H7 (cell line): ENCODE data around the gene MIER3. TPM values are rescaled to one million over a fixed set of nuclear protein-coding genes. Genes with fewer than 3 reads are reported as not detected.
"Not testable (repeated sequence)": the region's sequence is repeated elsewhere in the genome, so short reads cannot be mapped to it uniquely, and the experiment has no call there.

Experiments
- DNase-seq: peaks from one replicate; pipeline ENCODE4 v3.0.0; 2012
- H3K27me3 ChIP-seq: 2 replicates; pipeline ENCODE4 v1.6.0; 2011; ENCODE audit warnings: mild to moderate bottlenecking, low read length; ENCODE audit not compliant: control insufficient read depth, insufficient read depth
- H3K36me3 ChIP-seq: replicated peaks from 2 replicates; pipeline ENCODE4 v1.5.1; 2011; ENCODE audit warnings: low read length; ENCODE audit not compliant: control insufficient read depth, insufficient read depth
- H3K4me3 ChIP-seq: 2 replicates; pipeline ENCODE4 v1.5.1; 2011; ENCODE audit warnings: low read depth, mild to moderate bottlenecking, control low read depth, low read length, moderate library complexity; ENCODE audit not compliant: insufficient read depth
- total RNA-seq: library from RNA; depleted of rRNA; stranded (reverse); fragments of >200 nt; shearing (Covaris generic); gene quantifications from 2 replicates; pipeline ENCODE4 v1.2.3, GENCODE V29; 2014; rRNA removed

MIER3 gene, protein sequence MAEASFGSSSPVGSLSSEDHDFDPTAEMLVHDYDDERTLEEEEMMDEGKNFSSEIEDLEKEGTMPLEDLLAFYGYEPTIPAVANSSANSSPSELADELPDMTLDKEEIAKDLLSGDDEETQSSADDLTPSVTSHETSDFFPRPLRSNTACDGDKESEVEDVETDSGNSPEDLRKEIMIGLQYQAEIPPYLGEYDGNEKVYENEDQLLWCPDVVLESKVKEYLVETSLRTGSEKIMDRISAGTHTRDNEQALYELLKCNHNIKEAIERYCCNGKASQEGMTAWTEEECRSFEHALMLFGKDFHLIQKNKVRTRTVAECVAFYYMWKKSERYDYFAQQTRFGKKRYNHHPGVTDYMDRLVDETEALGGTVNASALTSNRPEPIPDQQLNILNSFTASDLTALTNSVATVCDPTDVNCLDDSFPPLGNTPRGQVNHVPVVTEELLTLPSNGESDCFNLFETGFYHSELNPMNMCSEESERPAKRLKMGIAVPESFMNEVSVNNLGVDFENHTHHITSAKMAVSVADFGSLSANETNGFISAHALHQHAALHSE
- 22.0 and 26.0 TPM in 2 replicates for total RNA-seq

DNA sequence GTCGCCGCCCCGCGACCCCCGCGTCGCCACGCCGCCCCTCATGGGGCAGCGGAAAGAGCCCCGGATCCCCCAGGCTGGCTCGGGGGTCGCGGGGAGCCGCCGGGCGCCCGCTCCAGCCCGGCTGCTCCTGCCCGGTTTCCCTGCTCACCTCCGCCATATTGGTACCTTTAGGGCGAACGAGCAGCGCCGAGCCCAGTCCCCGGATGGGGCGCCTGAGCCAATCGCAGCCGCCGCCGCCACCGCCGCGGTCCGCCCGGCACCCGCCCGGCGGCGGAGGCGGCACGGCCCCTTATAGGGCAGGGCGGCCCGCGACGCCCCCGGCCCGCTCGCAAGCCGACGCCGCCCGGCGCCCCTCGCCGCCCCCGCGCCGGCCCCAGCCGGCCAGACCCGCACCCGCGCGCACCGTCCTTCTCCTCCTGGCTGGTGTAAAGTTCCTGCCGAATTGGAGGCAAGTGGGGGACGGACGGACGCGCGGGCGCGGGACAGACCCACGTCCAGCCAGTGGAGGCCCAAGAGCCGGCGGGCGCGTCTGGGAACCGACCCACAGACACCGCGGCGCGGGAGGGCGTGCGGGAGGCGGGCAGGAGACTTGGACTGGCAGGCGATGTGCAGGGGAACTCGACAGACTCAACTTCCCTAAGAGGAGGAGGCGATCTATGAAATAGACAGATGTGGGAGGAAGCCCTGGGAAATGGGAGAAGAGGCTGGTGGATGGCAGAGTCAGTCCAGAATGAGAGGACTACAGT lies at the start of gene MIER3:
TSS of gene MIER3 (minus strand) at position 178 of the 746 bp plus-strand sequence. CDS start at position 157, 21 bp downstream.
- Histone ChIP-seq H3K27me3 (peaks cover 10% of the 10 kb centered on the region; the same call in 1 of the 2 replicates), H3K36me3 (peaks cover 2% of the 10 kb centered on the region), H3K4me3 (peak within 1 kb of the TSS; percentile 78)
- peak; percentile 95 for DNase-seq

DNA sequence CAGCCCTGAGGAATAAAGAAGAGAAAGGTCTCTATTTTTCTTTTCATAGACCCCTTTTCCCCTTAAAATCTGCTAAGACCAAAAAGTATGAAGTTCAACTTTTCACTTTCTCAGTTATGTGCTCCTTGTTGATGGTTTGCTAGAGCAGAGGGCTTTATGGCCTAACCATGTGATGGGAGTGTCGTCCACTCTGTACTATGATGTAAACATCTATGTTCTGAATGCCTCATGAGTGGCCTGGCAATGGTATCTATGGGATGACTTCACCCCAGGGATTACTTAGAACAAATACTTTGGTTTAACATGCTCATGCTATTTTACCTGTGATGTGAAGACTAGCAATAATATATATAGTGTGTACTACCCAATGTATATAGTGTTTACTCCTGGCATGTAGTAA lies 43.7 kb upstream of the MIER3 start:
- no peak for DNase-seq
- no peak overlapping the region for H3K4me3 ChIP-seq

DNA sequence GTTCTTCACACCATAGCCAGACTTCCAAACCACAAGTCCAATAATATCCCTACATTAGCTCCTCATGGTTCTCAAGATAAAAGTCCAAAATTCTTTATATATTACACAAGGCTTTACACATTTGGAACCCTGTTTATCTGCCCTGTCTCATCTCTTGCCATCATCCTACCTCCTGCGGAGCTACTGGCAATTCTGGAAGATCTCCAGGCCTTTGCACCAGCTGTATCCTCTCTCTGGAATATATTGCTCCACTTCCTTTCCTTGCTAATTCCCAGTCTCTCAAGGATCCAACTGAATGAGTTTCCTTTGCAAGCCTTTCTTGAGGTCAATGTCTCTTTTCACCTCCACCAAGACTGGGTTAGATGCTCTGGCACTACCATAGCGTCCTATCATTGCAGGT lies 41.3 kb upstream of the MIER3 start:
- Histone ChIP-seq H3K36me3 (no peaks in the 10 kb centered on the region), H3K27me3 (no peaks in the 10 kb centered on the region)

More for the DNA sequence above, 43.7 kb upstream of the MIER3 start:
- Histone ChIP-seq H3K36me3 (no peaks in the 10 kb centered on the region), H3K27me3 (no peaks in the 10 kb centered on the region)

DNA sequence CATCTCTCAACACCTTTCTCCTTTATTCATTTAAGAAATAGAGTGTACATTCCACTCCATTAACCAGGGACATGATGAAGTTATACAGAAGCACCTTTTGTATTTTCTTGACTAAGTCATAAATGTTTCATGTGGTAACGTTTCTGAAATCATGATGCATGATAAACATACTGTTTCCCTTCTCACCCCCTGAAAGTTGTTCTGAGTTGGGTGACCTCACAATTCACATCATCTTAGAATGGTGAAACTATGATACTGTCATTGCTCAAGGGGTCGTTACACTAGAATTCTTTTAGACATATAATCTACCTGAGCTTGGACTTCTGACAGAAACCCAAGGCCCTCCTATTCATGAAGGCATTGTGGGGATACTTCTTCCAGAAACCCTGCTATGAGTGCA lies 37.8 kb upstream of the MIER3 start:
- no peak overlapping the region for H3K4me3 ChIP-seq
- no peak for DNase-seq
- no peaks in the 10 kb centered on the region for H3K36me3 ChIP-seq
- H3K27me3 ChIP-seq: no peaks in the 10 kb centered on the region

More for the DNA sequence above, 41.3 kb upstream of the MIER3 start:
- no peak overlapping the region for H3K4me3 ChIP-seq
- DNase-seq: no peak

DNA sequence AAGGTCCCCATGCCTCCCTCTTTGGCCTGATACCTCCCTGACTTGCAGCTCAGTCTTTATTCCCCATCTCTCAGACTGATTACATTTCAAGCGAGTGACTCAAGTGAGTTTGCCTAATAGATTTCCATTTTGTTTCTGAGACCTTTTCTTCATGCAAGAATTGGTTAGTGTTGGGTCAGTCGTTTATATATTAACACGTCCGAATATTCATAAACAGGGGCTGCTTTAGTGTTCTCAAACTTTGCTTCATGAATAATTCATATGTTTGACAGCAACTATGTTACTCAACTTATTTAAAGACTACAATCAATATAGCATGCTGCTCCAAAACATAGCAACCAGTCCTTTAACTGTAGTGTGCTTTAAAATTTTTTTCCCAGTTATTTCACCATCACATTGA lies 36.6 kb upstream of the MIER3 start:
- H3K4me3 ChIP-seq: no peak overlapping the region
- no peak for DNase-seq
- no peaks in the 10 kb centered on the region for H3K27me3 ChIP-seq
- H3K36me3 ChIP-seq: no peaks in the 10 kb centered on the region

DNA sequence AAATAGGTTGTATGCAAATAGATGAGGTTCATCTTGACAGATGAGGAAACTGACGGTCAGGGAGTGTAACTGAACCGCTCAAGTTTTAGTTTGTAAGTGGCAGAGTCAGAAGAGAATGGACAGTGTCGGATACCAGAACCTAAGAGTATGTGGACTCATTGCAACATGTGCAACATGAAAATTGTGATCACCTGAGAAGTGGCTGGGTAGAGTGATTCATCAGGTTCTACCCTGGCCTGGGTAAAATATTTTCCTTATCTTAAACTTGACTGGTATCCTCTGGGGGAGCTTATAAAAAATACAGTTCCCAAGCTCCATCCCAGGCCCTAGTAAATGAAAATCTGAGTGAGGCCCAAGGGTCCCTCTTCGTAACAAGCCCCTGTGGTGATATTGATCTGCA lies 35.2 kb upstream of the MIER3 start:
- H3K36me3 ChIP-seq: no peaks in the 10 kb centered on the region
- no peak for DNase-seq
- no peaks in the 10 kb centered on the region for H3K27me3 ChIP-seq
- H3K4me3 ChIP-seq: no peak overlapping the region

DNA sequence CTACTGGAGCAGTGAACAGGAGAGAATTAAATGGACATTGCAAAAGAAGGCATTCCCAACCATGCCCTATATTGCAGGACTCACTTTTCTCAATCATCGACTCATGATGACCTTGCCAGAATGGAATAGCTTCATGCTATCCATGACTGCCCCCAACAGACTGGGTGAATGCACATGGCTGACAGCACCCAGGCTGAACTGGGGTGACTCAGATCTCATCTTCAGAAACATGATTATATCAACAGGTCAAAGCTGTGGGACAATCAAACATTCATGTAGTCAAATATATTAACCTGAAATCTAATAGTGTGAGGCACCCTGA lies 34.7 kb upstream of the MIER3 start:
- no peaks in the 10 kb centered on the region for H3K27me3 ChIP-seq
- H3K4me3 ChIP-seq: no peak overlapping the region
- DNase-seq: no peak
- no peaks in the 10 kb centered on the region for H3K36me3 ChIP-seq

DNA sequence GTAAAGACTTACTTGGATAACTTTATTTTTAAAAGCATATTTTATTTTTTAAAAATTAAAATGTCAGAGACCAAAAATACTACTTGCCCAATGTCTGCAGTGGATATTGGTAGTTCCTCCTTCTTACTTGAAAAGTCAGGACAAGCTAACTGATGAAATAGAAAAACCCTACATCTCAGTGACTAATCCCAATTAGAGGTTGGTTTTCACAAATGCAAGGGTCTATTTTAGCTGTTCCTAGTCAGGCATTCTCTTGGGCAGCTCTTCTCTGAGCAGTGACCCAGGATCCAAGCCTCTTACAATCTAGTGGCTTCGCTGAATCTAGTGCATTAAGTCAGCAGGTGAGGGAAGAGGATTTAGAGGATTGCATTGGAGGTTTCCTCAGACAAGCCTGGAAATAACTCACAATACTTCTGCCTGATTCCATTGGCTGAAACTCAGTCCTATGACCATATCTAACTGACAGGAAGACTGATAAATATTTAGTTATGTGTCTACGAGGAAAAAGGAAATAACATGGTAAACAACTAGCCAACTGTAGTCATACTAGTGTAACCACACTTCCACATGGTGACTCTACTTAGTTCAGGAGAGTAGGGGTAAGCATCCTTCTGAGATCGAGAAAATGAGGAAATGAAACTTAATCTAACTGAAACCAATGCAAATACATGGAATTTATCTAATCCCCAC lies 34.2 kb upstream of the MIER3 start:
- H3K4me3 ChIP-seq: no peak overlapping the region
- no peaks in the 10 kb centered on the region for H3K27me3 ChIP-seq
- H3K36me3 ChIP-seq: no peaks in the 10 kb centered on the region
- no peak for DNase-seq

DNA sequence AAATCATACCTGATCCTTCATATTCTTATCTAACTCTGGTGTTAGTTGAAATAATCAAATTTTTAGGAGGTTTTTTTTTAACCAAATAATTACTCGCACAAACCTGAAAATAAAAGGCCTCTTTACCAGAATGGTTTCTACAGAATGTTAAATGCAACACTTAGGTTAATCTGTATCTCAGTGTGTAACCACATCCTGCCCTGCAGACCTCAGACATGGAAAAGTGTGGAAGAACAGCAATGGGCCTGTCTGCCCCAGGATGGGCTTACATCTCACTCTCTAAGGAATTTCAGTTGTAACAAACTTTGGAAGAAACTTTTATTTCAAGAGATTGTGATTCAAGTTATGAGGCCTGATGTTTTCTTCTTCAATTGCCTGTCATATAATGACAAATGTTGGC lies 32.5 kb upstream of the MIER3 start:
- Histone ChIP-seq H3K36me3 (no peaks in the 10 kb centered on the region), H3K4me3 (no peak overlapping the region), H3K27me3 (no peaks in the 10 kb centered on the region)
- DNase-seq: no peak

DNA sequence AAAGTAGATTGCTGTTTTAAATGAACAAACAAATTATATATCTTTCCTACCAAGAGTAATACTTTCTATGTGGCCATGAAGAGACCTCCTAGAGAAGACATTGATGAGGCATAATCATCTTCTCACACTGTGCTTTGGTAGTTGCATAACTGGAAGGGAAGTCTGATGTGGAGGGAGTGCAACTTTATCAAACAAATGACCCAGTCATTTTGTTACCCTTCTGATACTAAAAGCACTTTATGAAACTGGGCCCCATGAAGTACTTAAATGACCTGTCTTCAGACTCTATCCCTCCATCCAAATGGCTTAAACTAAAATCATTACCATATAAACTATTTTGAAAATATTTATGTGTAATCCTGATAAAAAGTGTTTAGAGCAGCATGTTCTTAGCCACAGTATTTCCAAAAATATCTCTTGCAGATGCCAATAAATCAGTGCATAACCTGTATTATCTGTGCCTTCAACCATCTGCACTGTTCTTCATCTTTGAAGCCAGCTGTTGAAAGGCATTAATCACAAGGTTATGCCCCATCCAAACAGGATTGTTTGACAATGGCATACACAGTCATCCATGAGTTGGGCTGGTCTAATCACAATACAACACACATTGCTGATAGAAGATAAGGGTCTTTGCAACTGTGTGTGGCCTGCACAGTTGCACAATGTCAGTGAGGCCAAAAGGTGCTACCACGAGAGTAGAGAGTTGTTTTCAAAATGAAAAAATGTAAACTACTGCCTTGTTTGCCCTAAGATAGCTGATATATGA lies 31.9 kb upstream of the MIER3 start:
- DNase-seq: no peak
- Histone ChIP-seq H3K36me3 (no peaks in the 10 kb centered on the region), H3K27me3 (no peaks in the 10 kb centered on the region), H3K4me3 (no peak overlapping the region)

DNA sequence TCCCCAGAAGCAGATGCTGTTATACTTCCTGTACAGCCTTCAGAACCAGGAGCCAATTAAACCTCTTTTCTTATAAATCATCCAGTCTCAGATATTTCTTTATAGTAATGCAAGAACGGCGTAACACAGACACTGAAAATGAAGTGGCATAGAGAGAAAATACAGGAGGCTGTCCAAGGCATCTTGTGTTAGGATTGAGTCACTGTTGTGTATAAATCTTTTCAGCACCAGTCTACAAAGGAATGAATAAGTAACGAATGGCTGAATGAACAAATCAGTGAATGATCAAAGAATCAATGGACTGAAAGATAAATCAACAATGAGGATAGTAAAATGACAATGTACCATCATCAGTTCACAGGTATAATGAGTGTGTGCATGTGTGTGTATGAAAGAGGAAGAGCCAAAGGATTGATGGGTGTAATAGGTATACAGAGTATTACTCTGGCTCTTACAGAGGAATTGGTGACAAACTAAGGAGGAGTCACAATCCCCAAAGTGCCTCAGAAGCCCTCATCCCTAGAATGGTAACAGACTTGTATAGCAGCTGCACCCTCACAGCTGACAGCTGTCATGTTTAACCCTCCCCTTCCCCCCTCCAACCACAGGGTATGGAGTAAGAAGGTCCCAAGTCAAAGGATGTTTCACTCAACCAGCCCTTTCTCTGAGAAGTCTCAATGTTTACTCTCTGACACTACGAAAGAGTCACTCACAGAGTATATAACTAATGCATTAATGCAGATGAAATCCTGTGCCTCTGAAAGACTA lies 29.8 kb upstream of the MIER3 start:
- no peak overlapping the region for H3K4me3 ChIP-seq
- no peaks in the 10 kb centered on the region for H3K36me3 ChIP-seq
- DNase-seq: no peak
- H3K27me3 ChIP-seq: no peaks in the 10 kb centered on the region

DNA sequence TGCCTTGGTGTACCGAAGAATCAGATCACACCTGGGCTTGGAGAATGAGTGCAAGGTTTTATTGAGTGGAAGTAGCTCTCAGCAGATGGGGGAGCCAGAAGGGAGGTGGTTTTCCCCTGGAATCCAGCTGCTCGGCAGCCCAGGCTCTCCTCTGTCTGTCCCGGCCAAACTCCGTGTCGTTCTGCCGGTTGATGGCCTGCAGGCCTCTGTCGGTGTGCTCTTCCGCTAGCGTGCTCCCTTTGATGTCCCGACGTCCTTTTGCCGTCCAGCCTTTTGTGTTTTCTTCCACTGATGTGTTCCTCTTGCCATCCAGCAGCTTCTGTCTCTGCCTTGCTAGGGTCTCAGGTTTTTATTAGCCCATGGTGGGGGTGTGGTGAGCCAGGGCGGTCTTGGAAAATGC lies 28.0 kb upstream of the MIER3 start:
- H3K4me3 ChIP-seq: no peak overlapping the region
- no peak for DNase-seq
- H3K27me3 ChIP-seq: no peaks in the 10 kb centered on the region
- H3K36me3 ChIP-seq: no peaks in the 10 kb centered on the region

DNA sequence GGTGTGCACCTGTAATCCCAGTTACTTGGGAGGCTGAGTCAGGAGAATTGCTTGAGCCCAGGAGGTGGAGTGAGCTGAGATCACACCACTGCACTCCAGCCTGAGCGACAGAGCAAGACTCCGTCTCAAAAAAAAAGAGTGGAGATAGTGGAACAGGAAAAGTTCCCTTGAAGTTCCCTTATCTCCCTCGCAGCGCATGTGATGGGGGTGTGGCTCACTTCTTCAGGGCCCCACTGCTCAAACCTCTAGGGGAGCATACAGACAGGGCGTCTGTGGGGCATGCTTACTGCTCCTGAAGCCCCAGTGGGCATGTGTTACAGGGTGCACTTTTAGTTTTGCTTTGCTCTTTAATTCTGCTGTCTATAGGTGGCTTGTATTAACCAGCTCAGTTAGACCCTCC lies 27.6 kb upstream of the MIER3 start:
- not testable (repeated sequence) for H3K36me3 ChIP-seq, H3K27me3 ChIP-seq, H3K4me3 ChIP-seq, DNase-seq
